Testis (tissue), 2 donors: Measurements from ENCODE around the gene CEP63.
A peak's percentile ranks its signal among the peaks of the same experiment; 100 is the strongest.

Experiments
- POLR2A ChIP-seq: fragments of 450-650 bp; IDR thresholded peaks from one replicate; pipeline ENCODE4 v1.6.1; 2017; ENCODE audit warnings: antibody characterized with exemption, mild to moderate bottlenecking, moderate library complexity
- TF ChIP-seq, protein P1 (sequence below), 3 experiments: fragments of 450-650 bp in 2 of 3; fragments of 200-600 bp in 1 of 3; sonication (generic) in 1 of 3; IDR thresholded peaks; one replicate each; pipeline ENCODE4 v1.5.1; 2016 to 2019; ENCODE audit warnings: antibody characterized with exemption in 3 of 3, mild to moderate bottlenecking in 2 of 3, moderate library complexity in 1 of 3

DNA sequence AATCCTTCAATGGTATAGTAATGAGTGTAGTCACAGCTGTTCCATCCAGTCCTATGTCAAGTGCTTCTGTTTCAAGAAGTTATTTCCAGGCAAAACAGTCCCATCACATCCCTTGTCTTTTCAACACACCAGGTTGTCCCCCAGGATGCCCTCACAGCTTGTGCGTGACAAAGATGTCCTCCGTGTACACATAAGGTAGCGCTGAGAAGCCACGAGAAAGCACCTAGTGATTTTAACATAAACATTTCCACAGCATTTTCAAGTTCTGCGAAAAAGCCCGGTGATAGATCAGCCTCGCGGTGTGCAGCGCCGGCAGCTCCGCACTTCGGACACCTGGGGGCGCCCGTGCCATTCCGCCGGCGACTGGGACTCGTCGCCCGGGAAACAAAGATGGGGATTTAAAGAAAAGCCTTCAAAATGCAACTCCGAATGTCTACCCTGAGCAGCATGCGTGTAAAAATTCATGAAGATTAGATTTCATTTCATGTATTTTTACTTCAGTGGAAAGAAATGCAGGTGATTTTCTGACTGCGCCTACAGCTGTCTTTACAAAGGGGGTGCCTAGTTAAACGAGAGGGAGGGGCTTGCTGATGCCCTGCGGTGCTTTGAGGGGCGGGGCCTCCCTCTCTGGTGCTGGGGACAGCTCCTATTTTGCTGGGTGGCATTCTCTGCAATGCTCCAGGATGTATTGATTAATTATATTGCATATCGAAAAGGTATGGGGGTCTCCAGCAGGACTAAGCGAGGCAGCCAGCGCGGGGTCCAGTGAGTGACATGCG, 115.0 kb downstream of the CEP63 start:
- TF ChIP-seq, protein P1, sequence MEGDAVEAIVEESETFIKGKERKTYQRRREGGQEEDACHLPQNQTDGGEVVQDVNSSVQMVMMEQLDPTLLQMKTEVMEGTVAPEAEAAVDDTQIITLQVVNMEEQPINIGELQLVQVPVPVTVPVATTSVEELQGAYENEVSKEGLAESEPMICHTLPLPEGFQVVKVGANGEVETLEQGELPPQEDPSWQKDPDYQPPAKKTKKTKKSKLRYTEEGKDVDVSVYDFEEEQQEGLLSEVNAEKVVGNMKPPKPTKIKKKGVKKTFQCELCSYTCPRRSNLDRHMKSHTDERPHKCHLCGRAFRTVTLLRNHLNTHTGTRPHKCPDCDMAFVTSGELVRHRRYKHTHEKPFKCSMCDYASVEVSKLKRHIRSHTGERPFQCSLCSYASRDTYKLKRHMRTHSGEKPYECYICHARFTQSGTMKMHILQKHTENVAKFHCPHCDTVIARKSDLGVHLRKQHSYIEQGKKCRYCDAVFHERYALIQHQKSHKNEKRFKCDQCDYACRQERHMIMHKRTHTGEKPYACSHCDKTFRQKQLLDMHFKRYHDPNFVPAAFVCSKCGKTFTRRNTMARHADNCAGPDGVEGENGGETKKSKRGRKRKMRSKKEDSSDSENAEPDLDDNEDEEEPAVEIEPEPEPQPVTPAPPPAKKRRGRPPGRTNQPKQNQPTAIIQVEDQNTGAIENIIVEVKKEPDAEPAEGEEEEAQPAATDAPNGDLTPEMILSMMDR (IDR thresholded peaks at IDR 0.05), result peak; percentile 57 to 91 (median 86)
- no peak for TF ChIP-seq POLR2A
